ENCODE measurements around the gene UFM1. TPM values are rescaled to one million over a fixed set of nuclear protein-coding genes. Genes with fewer than 3 reads are reported as not detected.

UFM1 gene
- total and polyA plus RNA-seq, 4 donors: 40.2 to 106 (median 47.3) TPM

DNA sequence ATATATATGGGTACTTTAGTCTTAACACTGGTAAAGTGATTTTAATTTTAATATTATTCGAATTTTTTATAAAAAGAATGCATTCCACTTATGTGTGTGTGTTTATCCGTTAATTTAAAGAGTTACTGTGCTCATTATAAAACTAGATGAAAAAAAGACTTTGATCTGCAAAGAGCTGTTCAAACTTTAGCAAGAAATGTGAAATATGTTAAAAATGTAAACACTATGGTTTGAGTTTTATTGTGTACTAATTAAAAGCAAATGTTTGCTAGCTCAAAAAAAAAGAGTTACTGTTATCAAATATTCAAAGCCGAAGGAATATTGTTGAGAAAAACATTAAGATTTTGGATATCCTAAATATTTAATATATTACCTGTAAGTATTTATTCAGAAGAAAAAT, 34.5 kb downstream of the UFM1 start:
- ATAC-seq (ENCODE audit: insufficient read depth, low FRiP score) (no peak), DNase-seq (no peak)
- Histone ChIP-seq H3K36me3 (ENCODE audit: control insufficient read depth in 4 of 4, insufficient read depth in 4 of 4, low read length in 4 of 4) (no peaks in the 10 kb centered on the region), H3K4me1 (ENCODE audit: control insufficient read depth in 5 of 5, insufficient read depth in 5 of 5, low read length in 5 of 5) (peaks cover 0 to 26% (median 7%) of the 10 kb centered on the region in 5 donors), H3K9ac (ENCODE audit: insufficient read depth in 1 of 2, low read length in 2 of 2) (no peak overlapping the region), H3K27me3 (ENCODE audit: control insufficient read depth in 3 of 3, insufficient read depth in 3 of 3, low read length in 2 of 3) (no peaks in the 10 kb centered on the region), H3K9me3 (ENCODE audit: control insufficient read depth in 4 of 4, insufficient read depth in 3 of 4, low read length in 3 of 4) (peaks cover 0 to 1% (median 0%) of the 10 kb centered on the region in 4 donors), H3K4me3 (no peak overlapping the region), H3K27ac (ENCODE audit: low read depth in 1 of 2, low read length in 1 of 2) (no peak overlapping the region)
- WGBS, 2 donors: 60 to 87% methylated on average over 3 of the region's 3 CpGs
- TF ChIP-seq, protein P1, sequence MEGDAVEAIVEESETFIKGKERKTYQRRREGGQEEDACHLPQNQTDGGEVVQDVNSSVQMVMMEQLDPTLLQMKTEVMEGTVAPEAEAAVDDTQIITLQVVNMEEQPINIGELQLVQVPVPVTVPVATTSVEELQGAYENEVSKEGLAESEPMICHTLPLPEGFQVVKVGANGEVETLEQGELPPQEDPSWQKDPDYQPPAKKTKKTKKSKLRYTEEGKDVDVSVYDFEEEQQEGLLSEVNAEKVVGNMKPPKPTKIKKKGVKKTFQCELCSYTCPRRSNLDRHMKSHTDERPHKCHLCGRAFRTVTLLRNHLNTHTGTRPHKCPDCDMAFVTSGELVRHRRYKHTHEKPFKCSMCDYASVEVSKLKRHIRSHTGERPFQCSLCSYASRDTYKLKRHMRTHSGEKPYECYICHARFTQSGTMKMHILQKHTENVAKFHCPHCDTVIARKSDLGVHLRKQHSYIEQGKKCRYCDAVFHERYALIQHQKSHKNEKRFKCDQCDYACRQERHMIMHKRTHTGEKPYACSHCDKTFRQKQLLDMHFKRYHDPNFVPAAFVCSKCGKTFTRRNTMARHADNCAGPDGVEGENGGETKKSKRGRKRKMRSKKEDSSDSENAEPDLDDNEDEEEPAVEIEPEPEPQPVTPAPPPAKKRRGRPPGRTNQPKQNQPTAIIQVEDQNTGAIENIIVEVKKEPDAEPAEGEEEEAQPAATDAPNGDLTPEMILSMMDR (IDR thresholded peaks at IDR 0.05; ENCODE audit: control extremely low read depth, extremely low read depth): no peak

DNA sequence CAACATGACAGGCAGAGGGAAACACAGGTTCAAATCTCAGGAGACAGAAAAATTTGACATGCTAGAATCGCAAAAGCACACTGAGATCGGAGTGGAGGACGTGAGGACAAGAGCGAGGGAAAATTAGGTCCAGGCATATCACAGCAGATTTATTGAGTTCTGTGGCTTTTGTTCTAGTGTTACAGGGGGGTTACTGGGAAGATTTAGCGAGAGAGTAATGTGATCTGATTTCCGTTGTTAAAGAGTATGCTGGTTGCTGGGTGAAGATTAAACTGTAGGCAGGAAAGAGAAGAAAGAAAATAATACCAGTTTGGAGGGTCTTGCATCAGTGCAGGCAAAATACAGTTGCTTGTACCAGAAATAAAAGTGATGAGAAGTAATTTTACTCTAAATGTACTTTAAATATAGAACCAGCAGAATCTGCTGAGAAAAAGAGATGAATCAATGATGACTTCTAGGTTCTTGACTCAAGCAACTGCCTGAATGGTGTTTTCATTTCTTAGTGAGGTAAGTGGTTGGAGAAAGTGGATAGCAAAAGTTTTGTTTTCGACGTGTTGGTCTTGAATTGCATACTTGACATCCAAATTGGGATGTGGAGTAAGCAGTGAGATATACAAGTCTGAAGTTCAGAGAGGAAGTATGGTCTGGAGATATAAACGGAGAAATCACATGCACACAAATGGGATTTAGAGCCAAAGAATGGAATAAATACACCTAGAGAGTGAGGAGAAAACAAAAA, 35.7 kb downstream of the UFM1 start:
- no peak for DNase-seq

DNA sequence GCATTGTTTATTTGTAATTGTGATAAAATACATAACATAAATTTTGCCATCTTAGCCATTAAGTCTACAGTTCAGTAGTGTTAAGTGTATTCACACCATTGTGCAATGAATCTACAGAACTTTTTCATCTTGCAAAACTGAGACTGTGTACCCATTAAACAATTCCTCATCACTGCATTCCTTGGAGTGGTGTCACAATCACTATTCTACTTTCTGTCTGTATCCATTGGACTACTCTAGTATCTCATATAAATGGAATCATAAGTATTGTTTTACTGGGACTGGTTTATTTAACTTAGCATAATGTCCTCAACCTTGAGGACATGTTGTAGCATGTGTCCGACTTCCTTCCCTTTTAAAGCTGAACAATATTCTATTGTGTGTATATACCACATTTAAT, 36.8 kb downstream of the UFM1 start:
- Histone ChIP-seq H3K4me3 (no peak overlapping the region), H3K27me3 (ENCODE audit: control insufficient read depth in 3 of 3, insufficient read depth in 3 of 3, low read length in 2 of 3) (no peaks in the 10 kb centered on the region), H3K36me3 (ENCODE audit: control insufficient read depth in 4 of 4, insufficient read depth in 4 of 4, low read length in 4 of 4) (no peaks in the 10 kb centered on the region), H3K9ac (ENCODE audit: insufficient read depth in 1 of 2, low read length in 2 of 2) (no peak overlapping the region), H3K4me1 (ENCODE audit: control insufficient read depth in 5 of 5, insufficient read depth in 5 of 5, low read length in 5 of 5) (peaks cover 0 to 16% (median 2%) of the 10 kb centered on the region in 5 donors), H3K9me3 (ENCODE audit: control insufficient read depth in 4 of 4, insufficient read depth in 3 of 4, low read length in 3 of 4) (peaks cover 0 to 2% (median 0%) of the 10 kb centered on the region in 4 donors), H3K27ac (ENCODE audit: low read depth in 1 of 2, low read length in 1 of 2) (no peak overlapping the region)
- DNase-seq (no peak), ATAC-seq (ENCODE audit: insufficient read depth, low FRiP score) (no peak)
- 86 to 97% methylated on average over 1 of the region's 1 CpG for WGBS, 2 donors
- TF ChIP-seq, protein P1 (IDR thresholded peaks at IDR 0.05; ENCODE audit: control extremely low read depth, extremely low read depth): no peak

More for the DNA sequence above, 35.7 kb downstream of the UFM1 start:
- Histone ChIP-seq H3K9me3 (ENCODE audit: control insufficient read depth in 4 of 4, insufficient read depth in 3 of 4, low read length in 3 of 4) (no peaks in the 10 kb centered on the region), H3K27me3 (ENCODE audit: control insufficient read depth in 3 of 3, insufficient read depth in 3 of 3, low read length in 2 of 3) (no peaks in the 10 kb centered on the region), H3K36me3 (ENCODE audit: control insufficient read depth in 4 of 4, insufficient read depth in 4 of 4, low read length in 4 of 4) (no peaks in the 10 kb centered on the region), H3K4me1 (ENCODE audit: control insufficient read depth in 5 of 5, insufficient read depth in 5 of 5, low read length in 5 of 5) (peaks cover 0 to 26% (median 7%) of the 10 kb centered on the region in 5 donors), H3K9ac (ENCODE audit: insufficient read depth in 1 of 2, low read length in 2 of 2) (no peak overlapping the region), H3K27ac (ENCODE audit: low read depth in 1 of 2, low read length in 1 of 2) (no peak overlapping the region), H3K4me3 (no peak overlapping the region)
- TF ChIP-seq, protein P1 (IDR thresholded peaks at IDR 0.05; ENCODE audit: control extremely low read depth, extremely low read depth): no peak
- ATAC-seq (ENCODE audit: insufficient read depth, low FRiP score): no peak
- 61 to 63% methylated on average over 9 of the region's 9 CpGs for WGBS, 2 donors

Measured in lung (tissue), 12 donors.